Lower leg skin (tissue), 3 donors: ENCODE results near the gene FZD7.

Source experiments
- POLR2A ChIP-seq, 2 donors: fragments of 450-650 bp; IDR thresholded peaks; one replicate each; pipeline ENCODE4 v1.6.1; 2016 to 2017; ENCODE audit warnings: antibody characterized with exemption in 2 of 2, mild to moderate bottlenecking in 1 of 2, moderate library complexity in 1 of 2
- TF ChIP-seq, protein P1 (sequence below), 3 donors: fragments of 450-650 bp; IDR thresholded peaks; one replicate each; pipeline ENCODE4 v1.5.1; 2016; ENCODE audit warnings: antibody characterized with exemption in 3 of 3, mild to moderate bottlenecking in 3 of 3, moderate library complexity in 2 of 3

DNA sequence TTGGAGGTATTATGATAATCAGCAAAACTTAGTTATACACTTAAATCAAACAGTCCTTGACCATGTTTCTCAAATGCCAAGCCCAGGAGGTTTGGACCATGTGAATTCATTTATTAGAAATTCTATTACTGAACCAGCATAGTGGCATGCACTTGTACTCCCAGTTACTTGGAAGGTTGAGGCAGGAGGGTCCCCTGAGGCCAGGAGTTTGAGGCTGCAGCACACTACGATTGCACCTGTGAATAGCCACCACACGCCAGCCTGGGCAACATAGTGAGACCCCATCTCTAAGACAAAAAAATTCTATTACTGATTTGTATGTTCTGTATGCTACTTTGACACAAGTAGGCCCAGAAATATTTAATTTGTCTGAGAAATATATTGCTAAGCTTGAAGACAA is 43.6 kb upstream of the FZD7 start:
- TF ChIP-seq, protein P1, sequence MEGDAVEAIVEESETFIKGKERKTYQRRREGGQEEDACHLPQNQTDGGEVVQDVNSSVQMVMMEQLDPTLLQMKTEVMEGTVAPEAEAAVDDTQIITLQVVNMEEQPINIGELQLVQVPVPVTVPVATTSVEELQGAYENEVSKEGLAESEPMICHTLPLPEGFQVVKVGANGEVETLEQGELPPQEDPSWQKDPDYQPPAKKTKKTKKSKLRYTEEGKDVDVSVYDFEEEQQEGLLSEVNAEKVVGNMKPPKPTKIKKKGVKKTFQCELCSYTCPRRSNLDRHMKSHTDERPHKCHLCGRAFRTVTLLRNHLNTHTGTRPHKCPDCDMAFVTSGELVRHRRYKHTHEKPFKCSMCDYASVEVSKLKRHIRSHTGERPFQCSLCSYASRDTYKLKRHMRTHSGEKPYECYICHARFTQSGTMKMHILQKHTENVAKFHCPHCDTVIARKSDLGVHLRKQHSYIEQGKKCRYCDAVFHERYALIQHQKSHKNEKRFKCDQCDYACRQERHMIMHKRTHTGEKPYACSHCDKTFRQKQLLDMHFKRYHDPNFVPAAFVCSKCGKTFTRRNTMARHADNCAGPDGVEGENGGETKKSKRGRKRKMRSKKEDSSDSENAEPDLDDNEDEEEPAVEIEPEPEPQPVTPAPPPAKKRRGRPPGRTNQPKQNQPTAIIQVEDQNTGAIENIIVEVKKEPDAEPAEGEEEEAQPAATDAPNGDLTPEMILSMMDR (IDR thresholded peaks at IDR 0.05) = no peak
- no peak for TF ChIP-seq POLR2A (IDR thresholded peaks at IDR 0.05)
